HG03378 (cell line): ENCODE results near the gene HEXD.
A peak's percentile ranks its signal among the peaks of the same experiment; 100 is the strongest.
"Not testable (repeated sequence)": the region's sequence is repeated elsewhere in the genome, so short reads cannot be mapped to it uniquely, and the experiment has no call there.

ENCODE experiments used
- ATAC-seq: cut with Tn5 transposase; IDR thresholded peaks from one replicate; pipeline ENCODE4 v1.9.1; 2021; ENCODE audit warnings: mild to moderate bottlenecking, moderate library complexity; ENCODE audit not compliant: unreplicated experiment

Gene HEXD

GRCh38 chr17:82457073-82457928 is 39.2 kb downstream of the HEXD start:
- no peak for ATAC-seq

DNA sequence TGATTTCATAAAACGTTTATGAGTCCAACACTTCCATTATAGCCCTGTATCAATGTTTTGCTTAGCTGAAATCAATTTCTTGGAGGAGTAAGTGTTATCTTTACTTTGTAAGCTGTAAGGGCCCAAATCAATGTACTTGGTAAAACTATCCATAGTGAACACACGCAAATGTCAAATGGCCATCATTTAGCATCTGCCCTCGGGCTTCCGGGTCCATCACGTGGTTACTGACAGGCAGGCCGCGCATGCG is 39.7 kb downstream of the HEXD start:
- no peak for ATAC-seq

DNA sequence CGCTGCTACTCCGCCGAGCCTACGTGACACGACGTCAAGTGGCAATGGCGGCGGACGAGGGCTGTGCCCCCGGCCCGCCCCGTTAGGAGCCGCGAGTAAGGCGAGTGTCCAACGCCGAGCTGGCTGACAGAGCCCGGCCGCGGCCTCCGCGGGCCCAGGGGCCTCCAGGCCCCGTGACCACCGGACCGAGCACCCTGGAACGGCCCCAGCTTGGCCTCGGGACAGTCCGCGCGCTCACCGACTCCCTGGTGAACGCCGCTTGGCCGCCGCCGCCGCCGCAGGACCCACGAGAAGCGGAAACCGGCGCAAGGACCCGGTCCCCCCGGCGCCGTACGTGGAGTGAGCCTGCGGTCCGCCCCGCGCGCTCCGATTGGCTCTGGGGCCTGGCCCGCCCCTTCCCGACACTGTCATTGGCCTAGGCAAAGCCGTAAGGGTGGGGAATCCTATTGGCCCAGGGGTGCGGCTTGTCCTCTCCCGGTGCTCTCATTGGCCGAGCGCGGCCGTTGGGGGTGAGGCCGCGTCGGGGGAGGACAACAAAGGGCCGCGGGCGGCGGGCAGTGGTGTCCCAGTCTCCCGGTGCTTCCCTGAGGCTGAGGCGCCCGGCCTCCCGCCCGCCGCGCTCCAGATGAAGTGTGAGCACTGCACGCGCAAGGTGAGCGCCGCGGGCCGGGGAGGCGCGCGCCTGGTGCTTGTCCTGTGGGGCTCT is 40.2 kb downstream of the HEXD start, which contains the start of gene NARF:
Gene NARF, plus strand, starts transcription at position 563 of the 706 bp plus-strand sequence. Its CDS starts 63 bp downstream, at position 626.
- peak; percentile 88 for ATAC-seq

DNA sequence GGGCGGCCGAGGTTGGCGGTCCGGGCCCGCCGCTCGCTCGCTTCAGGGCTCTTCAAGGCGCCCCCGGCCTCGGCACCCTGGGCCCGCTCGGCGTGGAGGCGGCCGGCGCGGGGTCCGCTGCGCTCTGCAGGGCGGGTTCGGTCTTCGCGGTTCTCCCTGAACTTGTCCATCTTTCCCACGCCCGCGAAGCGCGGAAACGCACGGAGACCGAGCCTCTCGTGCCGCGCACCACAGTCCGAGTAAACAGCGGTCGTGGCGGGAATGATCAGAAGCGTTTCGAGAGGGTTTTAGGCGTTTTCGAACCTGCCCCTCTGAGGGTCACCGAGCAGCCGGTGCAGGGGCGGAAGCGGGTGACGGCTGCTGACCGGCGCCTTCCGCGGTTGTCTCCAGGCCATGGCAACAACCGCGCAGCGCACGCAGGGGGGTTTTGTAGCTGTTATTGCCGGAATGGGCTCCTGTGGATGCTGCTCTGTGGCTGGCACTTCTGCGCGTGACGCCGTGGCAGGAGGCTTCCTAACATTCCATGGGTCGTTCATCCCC is 40.8 kb downstream of the HEXD start:
- ATAC-seq: no peak

- ATAC-seq: not testable (repeated sequence)
Observed at GRCh38 chr17:82459936-82460335, 41.8 kb downstream of the HEXD start.

GRCh38 chr17:82461827-82462524 is 43.8 kb downstream of the HEXD start:
- ATAC-seq: no peak

DNA sequence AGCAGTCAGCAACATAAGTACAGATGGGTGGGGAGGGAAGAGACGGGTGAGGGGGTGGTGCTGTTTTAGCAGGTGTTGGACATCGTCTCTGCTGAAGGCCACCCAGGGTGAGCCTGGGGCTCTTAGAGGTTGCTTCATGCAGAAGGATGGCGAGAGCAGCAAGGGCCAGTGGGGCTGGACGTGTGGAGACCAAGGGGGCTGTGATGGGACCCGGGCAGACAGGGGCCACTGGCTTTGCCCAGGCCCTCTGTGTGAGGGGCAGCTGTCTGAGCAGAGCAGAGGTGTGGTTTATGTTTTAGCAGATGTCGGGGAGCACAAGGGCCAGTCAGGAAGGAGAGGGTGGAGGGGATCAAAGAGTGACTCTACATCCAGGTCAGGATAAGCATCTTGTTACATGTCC is 45.2 kb downstream of the HEXD start:
- ATAC-seq: no peak

GRCh38 chr17:82463925-82464566 is 45.9 kb downstream of the HEXD start:
- no peak for ATAC-seq

GRCh38 chr17:82464567-82464929 is 46.4 kb downstream of the HEXD start:
- no peak for ATAC-seq

- no peak for ATAC-seq
Observed at GRCh38 chr17:82465023-82465603, 47.0 kb downstream of the HEXD start.

DNA sequence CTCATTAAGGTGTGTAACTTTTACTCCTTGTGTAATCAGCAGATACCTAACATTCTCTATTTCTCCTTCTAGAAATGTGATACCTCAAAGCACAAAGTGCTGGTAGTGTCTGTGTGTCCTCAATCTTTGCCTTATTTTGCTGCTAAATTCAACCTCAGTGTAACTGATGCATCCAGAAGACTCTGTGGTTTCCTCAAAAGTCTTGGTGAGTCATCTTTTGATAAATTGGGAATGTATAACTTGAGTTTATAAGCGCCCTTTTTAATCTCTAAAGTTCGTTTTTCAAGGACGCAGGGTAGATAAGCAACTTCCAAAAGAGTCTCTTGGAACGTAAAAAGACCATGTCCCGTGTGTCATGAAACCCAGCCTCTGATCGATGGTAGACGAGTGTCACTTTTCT is 50.5 kb downstream of the HEXD start:
- ATAC-seq: no peak

- ATAC-seq: no peak
Observed at GRCh38 chr17:82470065-82470464, 51.9 kb downstream of the HEXD start.

GRCh38 chr17:82474223-82475010 is 56.3 kb downstream of the HEXD start:
- no peak for ATAC-seq

- ATAC-seq: no peak
Observed at GRCh38 chr17:82475458-82475857, 57.3 kb downstream of the HEXD start.

DNA sequence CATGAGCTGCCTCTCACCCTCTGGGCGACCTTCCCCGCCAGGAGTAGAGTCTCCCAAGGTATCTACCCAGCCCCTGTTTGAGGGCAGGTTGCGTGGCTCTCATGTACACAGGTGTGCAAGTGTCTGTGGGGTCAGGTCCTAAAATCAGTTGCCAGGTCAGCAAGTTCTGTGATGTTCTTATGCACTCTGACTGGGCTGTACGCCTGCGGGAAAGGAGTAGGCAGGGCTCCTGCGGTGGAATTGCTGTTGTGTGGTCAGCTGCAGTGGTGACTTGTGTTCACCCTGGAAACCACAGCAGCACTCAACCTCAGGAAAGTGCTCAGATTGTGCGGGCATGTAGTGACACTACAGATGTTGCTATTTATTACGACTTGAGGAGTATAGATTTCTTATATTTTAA is 59.8 kb downstream of the HEXD start:
- no peak for ATAC-seq

DNA sequence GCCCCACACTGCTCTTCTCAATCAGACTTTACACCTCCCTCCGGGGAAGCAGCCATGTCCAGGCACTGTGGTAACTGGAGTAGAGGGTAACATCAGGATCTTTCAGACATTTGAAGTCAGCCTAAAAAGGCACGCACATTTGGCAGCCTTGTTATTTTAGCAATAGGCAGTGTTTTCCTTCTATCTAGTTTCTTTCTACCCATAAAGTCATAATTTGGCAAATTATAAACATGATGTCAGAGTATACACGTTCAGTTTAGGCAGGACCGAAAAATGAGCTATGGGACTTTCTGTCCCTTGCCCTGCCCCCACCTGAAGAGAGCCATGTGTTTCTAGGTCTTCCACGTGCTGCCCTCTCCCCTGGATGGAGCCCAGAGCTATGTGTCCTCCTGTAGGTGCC is 61.5 kb downstream of the HEXD start:
- no peak for ATAC-seq

DNA sequence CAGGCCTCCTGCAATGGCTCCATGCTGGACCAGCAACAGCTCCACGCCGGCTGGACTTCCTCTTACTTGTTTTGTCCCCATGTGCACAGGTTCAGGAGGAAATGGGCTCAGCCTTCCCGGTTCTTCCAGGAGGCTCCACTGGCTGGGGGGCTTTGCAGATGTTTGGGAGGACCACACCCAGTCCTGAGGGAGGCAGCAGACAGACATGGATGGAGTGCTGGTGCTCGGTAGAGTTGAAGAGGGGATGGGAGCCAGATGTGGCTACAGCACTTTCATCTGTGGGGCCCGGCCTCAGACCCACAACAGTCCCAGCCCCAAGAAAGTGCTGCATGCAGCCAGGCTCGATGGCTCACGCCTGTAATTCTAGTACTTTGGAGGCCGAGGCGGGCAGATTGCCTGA is 62.2 kb downstream of the HEXD start:
- no peak for ATAC-seq

GRCh38 chr17:82483204-82483660 is 65.1 kb downstream of the HEXD start:
- no peak for ATAC-seq

DNA sequence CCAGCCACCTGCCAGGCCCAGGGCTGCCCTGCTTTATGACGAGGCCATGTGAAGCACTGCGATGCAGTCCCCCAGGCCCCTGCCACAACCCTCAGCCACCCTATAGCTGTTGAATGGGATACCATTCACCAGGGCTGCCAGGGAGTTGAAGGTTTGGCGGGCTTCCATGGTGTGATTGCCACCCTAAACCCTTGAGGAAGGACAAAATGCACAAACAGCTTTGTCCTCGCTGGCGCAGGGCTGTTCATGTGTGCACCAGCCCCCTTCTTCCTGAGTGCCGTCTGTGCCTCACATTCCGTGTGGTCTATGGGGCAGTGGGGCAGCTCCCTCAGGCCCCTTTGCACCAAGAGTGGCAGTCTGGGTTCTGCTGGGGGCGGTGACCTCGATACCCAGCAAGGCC is 65.7 kb downstream of the HEXD start:
- ATAC-seq: no peak
